PFSK-1 (cell line): ENCODE results near the gene CDK5RAP1.
A peak's percentile ranks its signal among the peaks of the same experiment; 100 is the strongest.

Source experiments
- FOXP2 ChIP-seq: optimal IDR thresholded peaks from 2 replicates; pipeline ENCODE3; 2011; ENCODE audit warnings: borderline replicate concordance, control low read depth, inconsistent platforms; ENCODE audit not compliant: insufficient read depth; ENCODE audit errors: extremely low read length, extremely low read depth
- POLR2AphosphoS5 ChIP-seq: IDR thresholded peaks from 2 replicates; pipeline ENCODE4 v1.6.1; 2012; ENCODE audit warnings: low read depth, mild to moderate bottlenecking, control low read depth, low read length, moderate library complexity
- REST ChIP-seq, 2 experiments: IDR thresholded peaks; 2 replicates each; pipeline versions ENCODE4 v1.6.1 to v1.8.0; 2011 to 2012; ENCODE audit warnings: low read depth in 2 of 2, low read length in 2 of 2, control low read depth in 1 of 2, inconsistent platforms in 1 of 2, mild to moderate bottlenecking in 1 of 2, moderate library complexity in 1 of 2; ENCODE audit not compliant: insufficient read depth in 1 of 2
- SIN3A ChIP-seq: IDR thresholded peaks from 2 replicates; pipeline ENCODE4 v1.6.1; 2012; ENCODE audit warnings: mild to moderate bottlenecking, low read length, moderate library complexity, borderline replicate concordance; ENCODE audit not compliant: insufficient read depth
- TAF1 ChIP-seq: IDR thresholded peaks from 2 replicates; pipeline ENCODE4 v1.6.1; 2012; ENCODE audit warnings: low read length, control low read depth, borderline replicate concordance; ENCODE audit not compliant: insufficient read depth

The CDK5RAP1 gene

GRCh38 chr20:33323236-33323635, 78.1 kb downstream of the CDK5RAP1 start:
- TF ChIP-seq REST (IDR thresholded peaks at IDR 0.05; ENCODE audit: insufficient read depth in 1 of 2, low read depth in 2 of 2, low read length in 2 of 2) (no peak), FOXP2 (peak; percentile 64)

GRCh38 chr20:33322456-33322855, 78.9 kb downstream of the CDK5RAP1 start:
- TF ChIP-seq SIN3A (no peak), FOXP2 (no peak), TAF1 (no peak), POLR2AphosphoS5 (no peak), REST (IDR thresholded peaks at IDR 0.05; ENCODE audit: insufficient read depth in 1 of 2, low read depth in 2 of 2, low read length in 2 of 2) (no peak)

- TF ChIP-seq REST (IDR thresholded peaks at IDR 0.05; ENCODE audit: insufficient read depth in 1 of 2, low read depth in 2 of 2, low read length in 2 of 2) (no peak), FOXP2 (no peak), SIN3A (no peak), TAF1 (no peak), POLR2AphosphoS5 (no peak)
Measured at GRCh38 chr20:33320006-33320405, 81.3 kb downstream of the CDK5RAP1 start.

GRCh38 chr20:33318096-33318429, 83.3 kb downstream of the CDK5RAP1 start:
- TF ChIP-seq SIN3A (no peak), REST (IDR thresholded peaks at IDR 0.05; ENCODE audit: insufficient read depth in 1 of 2, low read depth in 2 of 2, low read length in 2 of 2) (no peak), TAF1 (no peak), POLR2AphosphoS5 (no peak), FOXP2 (no peak)

GRCh38 chr20:33317424-33318095, 83.8 kb downstream of the CDK5RAP1 start:
- TF ChIP-seq TAF1 (no peak), REST (IDR thresholded peaks at IDR 0.05; ENCODE audit: insufficient read depth in 1 of 2, low read depth in 2 of 2, low read length in 2 of 2) (no peak), SIN3A (no peak), POLR2AphosphoS5 (no peak), FOXP2 (no peak)
